Measurements from ENCODE around the gene CUL4B.
"Not testable (repeated sequence)": the region's sequence is repeated elsewhere in the genome, so short reads cannot be mapped to it uniquely, and the experiment has no call there.

Gene CUL4B

GRCh38 chrX:120517936-120518335 is 42.8 kb downstream of the CUL4B start:
- no peak for DNase-seq

GRCh38 chrX:120514236-120514635 is 46.5 kb downstream of the CUL4B start:
- no peak for DNase-seq

GRCh38 chrX:120512627-120513026 is 48.1 kb downstream of the CUL4B start:
- DNase-seq, result no peak

- no peak for DNase-seq
These were observed 48.5 kb downstream of the CUL4B start for GRCh38 chrX:120512222-120512621.

GRCh38 chrX:120504569-120504968 is 56.2 kb downstream of the CUL4B start:
- no peak for DNase-seq

GRCh38 chrX:120499301-120500072 is 61.3 kb downstream of the CUL4B start:
- no peak for DNase-seq

- not testable (repeated sequence) for DNase-seq
These were observed 70.6 kb downstream of the CUL4B start for GRCh38 chrX:120490119-120490518.

- no peak for DNase-seq
These were observed 74.0 kb downstream of the CUL4B start for GRCh38 chrX:120486786-120487185.

GRCh38 chrX:120485638-120486520 is 74.9 kb downstream of the CUL4B start:
- peak; percentile 33 for DNase-seq

- no peak for DNase-seq
These were observed 75.5 kb downstream of the CUL4B start for GRCh38 chrX:120485315-120485637.

GRCh38 chrX:120477453-120477852 is 83.3 kb downstream of the CUL4B start:
- DNase-seq, result no peak

- no peak for DNase-seq
These were observed 84.0 kb downstream of the CUL4B start for GRCh38 chrX:120476714-120477113.

GRCh38 chrX:120475447-120475846 is 85.3 kb downstream of the CUL4B start:
- DNase-seq, result not testable (repeated sequence)
